Renal cortical epithelial cell (primary cell): Measurements from ENCODE around the gene SUPT20HL2. TPM values are rescaled to one million over a fixed set of nuclear protein-coding genes. Genes with fewer than 3 reads are reported as not detected.
"Not testable (repeated sequence)": the region's sequence is repeated elsewhere in the genome, so short reads cannot be mapped to it uniquely, and the experiment has no call there.

ENCODE experiments used
- DNase-seq: peaks from one replicate; pipeline ENCODE4 v3.0.0-alpha.2; 2011; ENCODE audit warnings: low read depth
- total RNA-seq: library from RNA; depleted of rRNA; stranded (reverse); fragments of >200 nt; gene quantifications from 2 replicates; pipeline ENCODE4 v1.2.3, GENCODE V29; 2014

The SUPT20HL2 gene
- total RNA-seq = not detected in 2 replicates

DNA sequence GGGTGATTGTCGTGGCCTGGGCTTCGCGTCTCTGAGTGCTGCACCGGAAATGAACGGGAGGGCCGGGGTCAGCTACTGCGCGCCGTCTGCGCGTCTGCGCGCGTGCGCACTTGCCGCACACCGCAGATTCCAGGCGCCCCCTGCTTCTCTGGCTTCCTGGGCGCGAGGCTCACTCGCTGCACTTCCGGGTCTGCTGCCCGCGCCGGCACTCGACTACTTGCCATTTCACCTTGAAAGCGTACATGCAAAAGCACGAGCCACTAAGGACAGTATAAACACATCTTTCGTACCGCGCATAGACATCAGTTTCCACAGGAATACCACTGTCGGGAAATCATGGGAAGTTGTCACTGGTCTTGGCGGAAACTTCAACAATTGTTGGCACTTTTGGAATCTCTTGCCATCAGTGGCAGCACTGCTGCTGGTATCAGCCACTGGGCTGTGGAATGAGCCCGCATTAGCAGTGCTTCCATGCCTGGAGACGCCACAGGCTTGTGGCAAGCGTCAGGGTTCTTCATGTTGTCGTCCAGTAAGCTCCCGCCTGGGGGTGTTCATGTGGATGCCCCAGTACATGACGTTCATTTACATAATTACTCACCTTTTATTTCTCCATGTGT lies at the start of gene SUPT20HL2:
SUPT20HL2 (minus strand) TSS at position 51 of the 617 bp plus-strand sequence. CDS start 754 bp downstream, outside the sequence.
- DNase-seq = no peak

DNA sequence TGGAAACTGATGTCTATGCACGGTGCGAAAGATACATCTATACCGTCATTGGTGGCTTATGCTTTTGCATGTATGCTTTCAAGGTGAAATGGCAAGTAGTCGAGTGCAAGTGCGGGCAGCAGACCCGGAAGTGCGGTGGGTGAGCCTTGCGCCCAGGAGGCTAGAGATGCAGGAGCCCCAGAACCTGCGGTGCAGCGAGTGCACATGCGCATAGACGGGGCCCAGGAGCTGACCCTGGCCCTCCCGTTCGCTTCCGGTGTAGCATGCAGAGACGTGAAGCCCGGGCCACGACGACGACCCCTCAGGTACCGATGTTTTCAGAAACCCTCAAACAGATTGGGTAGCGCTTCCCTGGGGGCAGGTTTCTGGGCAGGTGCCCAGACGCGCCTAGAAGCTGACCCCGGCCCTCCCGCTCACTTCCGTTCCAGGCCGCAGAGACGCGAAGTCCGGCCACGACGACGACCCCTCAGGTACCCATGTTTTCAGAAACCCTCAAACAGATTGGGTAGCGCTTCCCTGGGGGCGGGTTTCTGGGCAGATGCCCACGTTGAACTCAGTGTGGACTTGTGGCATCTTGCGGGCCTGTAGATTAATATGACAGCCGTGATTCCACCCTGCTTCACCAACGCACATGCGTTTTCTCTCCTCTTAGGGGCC lies 48.3 kb upstream of the SUPT20HL2 start:
- not testable (repeated sequence) for DNase-seq

- no peak for DNase-seq
Observed at GRCh38 chrX:24360272-24360671, 46.4 kb upstream of the SUPT20HL2 start, which contains the start of gene SUPT20HL1. SUPT20HL1 (plus strand) TSS chrX:24360639; CDS start chrX:24362761, 2,122 bp downstream.

- no peak for DNase-seq
Observed at GRCh38 chrX:24357106-24357505, 43.2 kb upstream of the SUPT20HL2 start.

DNA sequence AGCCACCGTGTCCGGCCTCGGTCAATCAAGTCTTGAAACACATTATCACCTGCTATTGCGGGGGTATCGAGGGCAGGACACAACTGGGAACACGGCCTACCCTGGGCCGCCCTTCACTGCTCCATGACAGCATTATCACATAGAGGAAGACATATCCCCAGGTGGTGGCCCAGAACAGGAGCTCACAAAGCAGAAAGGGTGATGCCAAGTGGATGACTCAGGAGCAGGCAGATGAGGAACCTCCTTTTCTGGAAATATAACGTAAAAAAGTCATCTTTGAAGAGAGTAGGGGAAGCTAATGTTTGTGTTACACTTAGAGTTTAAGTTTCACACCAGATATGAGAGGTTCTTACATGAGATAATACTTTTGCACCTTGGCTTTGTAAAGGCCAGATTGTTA lies 41.2 kb upstream of the SUPT20HL2 start:
- no peak for DNase-seq

DNA sequence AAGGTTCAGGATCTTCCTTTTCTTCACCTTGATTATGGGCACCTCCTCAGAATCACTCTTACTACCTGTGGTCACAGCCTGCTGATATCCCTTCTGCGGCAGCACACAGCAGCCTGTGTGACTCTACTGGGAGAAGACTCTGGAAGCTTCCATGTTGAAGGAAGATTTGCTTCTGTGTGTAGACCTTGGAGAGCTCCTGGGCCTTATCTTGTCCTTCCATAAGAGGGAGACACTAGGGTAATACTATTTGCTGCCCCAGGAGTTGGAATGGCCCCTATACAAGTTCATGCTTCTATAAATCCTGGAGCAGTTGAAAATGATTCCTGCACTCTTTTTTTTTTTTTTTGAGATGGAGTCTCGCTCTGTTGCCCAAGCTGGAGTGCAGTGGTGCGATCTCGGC lies 36.3 kb upstream of the SUPT20HL2 start:
- no peak for DNase-seq

GRCh38 chrX:24347881-24348280 lies 34.0 kb upstream of the SUPT20HL2 start:
- no peak for DNase-seq

GRCh38 chrX:24343719-24344118 lies 29.9 kb upstream of the SUPT20HL2 start:
- no peak for DNase-seq

DNA sequence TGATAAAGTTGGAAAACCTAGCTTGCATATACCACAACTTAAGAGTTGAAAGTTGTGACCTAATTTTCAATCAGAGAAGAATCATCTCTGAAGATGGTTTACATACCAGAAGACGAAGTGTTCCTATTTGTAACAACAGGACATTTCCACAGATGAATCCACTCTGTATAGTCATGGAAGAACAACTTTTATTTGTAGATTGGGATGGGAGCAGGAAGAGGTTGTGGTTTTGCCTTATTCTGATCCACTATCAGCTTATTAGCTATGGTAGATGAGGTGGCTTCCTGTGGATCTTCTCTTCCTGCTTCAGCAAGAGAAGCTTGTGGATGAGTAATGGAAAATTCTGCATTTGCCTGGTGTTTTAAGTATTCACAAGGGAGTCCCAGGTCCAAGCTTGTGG lies 27.9 kb upstream of the SUPT20HL2 start:
- DNase-seq = peak; percentile 19

DNA sequence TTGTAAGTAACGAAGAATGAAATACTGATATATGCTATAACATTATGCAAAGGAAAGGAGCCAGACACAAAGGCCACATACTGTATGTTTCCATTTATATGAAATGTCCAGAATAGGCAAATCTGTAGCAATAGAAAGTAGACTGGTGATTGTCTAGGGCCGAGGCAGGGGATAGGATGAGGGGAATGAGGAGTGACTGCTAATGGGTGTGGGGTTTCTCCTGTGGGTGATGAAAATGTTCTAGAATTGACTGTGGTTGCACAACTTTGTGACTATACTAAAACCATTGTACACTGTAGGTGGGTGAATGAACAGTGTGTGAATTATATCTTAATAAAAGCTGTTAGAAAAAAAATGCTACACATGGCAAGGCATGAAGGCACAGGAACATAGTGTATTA lies 26.6 kb upstream of the SUPT20HL2 start:
- no peak for DNase-seq

DNA sequence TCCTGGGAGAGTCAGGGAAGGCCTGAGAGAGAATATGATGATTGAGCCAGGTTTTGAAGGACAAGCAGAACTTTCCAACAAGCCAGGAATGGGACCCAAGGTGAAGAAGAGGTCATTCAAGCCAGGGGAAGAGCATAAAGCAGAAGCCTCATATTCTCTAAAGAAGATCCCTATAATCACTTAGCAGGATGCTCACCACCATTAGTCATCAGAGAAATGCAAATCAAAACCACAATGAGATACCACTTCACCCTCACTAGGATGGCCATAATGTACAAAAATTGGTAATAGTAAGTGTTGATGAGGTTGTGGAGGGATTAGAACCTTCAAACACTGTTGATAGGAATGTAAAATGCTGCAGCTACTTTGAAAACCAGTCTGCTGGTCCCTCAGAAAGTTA lies 26.0 kb upstream of the SUPT20HL2 start:
- DNase-seq = no peak

DNA sequence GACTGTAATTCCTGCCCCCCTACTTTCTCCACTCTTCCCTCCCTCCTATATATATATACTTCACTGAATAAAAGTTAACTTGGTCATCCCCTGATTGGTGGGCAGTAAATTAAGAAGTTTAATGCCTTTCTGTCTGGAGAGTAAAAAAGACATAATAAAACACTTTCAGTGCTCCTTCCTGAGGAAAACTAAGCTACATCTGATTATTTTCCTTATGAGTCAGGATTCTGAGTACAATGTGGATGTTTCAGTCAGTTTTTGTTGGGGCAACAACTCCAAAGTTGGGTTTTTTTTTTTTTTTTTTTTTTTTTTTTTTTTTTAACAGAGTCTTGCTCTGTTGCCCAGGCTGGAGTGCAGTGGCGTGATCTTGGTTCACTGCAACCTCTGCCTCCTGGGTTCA lies 22.0 kb upstream of the SUPT20HL2 start:
- DNase-seq = no peak

DNA sequence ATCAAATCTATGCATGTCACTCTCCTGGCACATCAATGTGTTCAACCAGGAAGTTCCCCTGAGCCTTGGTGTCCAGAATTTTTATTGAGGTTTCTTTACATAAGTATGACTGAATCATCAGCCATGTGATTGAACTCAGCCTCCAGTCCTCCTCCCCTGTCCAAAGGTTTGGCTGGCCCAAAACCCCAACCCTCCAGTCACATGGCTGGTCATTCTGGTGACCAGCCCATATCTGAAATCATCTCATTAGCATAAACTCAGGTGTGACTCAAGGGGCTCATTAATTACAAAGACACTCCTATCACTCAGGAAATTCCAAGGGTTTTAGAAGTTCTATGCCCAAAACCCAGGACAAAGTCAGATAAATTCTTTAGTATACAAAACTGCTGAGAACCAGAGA lies 20.6 kb upstream of the SUPT20HL2 start:
- DNase-seq = no peak

GRCh38 chrX:24333371-24333770 lies 19.5 kb upstream of the SUPT20HL2 start:
- DNase-seq = no peak

GRCh38 chrX:24332878-24333277 lies 19.0 kb upstream of the SUPT20HL2 start:
- no peak for DNase-seq

- DNase-seq = no peak
Observed at GRCh38 chrX:24325231-24325630, 11.4 kb upstream of the SUPT20HL2 start.

DNA sequence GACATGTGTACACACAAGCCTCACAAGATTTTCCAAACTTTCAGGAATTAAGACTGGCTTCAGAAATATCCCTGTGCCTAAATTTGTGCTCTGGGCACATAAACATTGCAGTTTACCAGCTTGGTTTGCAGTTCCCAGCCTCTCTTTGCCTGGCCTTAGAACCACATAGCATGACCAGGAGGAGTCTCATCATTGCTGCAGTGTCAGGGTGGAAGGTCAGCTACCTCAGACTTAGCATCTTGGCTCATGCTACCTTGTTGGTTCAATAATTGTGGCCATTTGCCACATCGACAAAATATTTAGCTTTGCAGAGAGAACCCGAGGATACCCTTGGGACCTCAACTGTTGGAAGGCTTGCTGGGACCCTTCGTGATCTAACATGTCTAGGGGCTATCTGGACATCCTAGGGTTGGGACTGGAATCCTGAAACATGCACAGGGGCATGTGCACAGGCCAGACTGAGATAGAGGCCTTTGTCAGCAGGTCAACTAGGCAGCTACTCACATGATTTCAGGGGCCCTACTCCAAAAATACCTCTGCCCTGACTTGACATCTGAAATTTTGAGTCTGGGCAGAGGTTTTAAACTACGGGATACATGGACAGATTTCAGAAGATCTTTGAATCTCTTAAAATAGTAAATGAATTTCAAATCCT lies 8.0 kb upstream of the SUPT20HL2 start:
- DNase-seq = no peak

- no peak for DNase-seq
Observed at GRCh38 chrX:24317567-24317966, 3.7 kb upstream of the SUPT20HL2 start.

DNA sequence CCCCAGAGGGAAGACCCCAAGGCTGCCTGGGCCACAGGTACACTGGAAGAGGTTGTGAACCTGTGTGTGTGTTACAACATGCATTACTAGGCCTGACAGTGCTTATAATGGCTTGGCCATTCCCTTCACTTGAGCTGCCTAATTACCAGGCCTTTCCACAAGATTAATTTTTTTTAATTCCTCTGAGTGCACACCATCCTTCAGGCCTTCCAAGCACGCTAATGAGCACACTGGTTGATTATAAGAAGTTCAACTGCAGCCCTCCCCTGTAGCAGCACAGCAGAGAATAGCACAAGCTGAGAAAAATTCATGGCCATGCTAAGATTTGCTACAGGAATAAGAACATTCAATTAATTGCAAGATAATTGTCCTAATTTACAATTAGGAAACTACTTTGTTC lies 2.2 kb upstream of the SUPT20HL2 start:
- DNase-seq = no peak

DNA sequence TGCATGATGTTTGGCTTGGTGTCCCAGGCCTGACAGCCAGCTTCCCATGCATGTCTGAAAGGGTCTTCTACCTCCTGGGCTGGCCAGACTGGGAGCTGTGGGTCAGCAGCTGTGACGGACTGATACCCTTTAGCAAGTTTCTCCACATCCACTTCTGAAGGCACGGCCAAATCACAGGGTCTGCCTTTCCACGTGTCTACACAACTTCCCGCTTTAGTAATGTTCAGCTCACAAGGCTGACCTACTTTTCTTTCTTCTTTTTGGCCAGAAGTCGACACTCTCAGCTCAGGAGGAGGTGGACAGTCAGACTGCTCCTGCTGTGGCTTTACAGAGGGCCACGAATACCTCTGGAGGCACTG lies 1.6 kb downstream of the SUPT20HL2 start:
- not testable (repeated sequence) for DNase-seq

- not testable (repeated sequence) for DNase-seq
Observed at GRCh38 chrX:24311507-24312248, 2.2 kb downstream of the SUPT20HL2 start.

- DNase-seq = not testable (repeated sequence)
Observed at GRCh38 chrX:24310916-24311315, 3.0 kb downstream of the SUPT20HL2 start.
